Activated CD8-positive, alpha-beta memory T cell treated with anti-CD3 and anti-CD28 coated beads for 36 hours (primary cell): ENCODE measurements around the gene SCFD2. TPM values are rescaled to one million over a fixed set of nuclear protein-coding genes. Genes with fewer than 3 reads are reported as not detected.
"Not testable (repeated sequence)": the region's sequence is repeated elsewhere in the genome, so short reads cannot be mapped to it uniquely, and the experiment has no call there.

Experiments used
- CTCF ChIA-PET: fragments of 350-600 bp; sonication (Branson Sonifier 250); formaldehyde crosslinking; loops from one replicate; lab custom pipeline; 2021; ENCODE audit warnings: antibody characterized with exemption; lab: Charles Lee
- POLR2A ChIA-PET: fragments of 350-600 bp; sonication (Branson Sonifier 250); formaldehyde crosslinking; loops from one replicate; lab custom pipeline; 2021; ENCODE audit warnings: antibody characterized with exemption; lab: Charles Lee
- total RNA-seq, 2 experiments: library from RNA; stranded (reverse); gene quantifications; one replicate each; pipeline ENCODE4 v1.2.3, GENCODE V29; 2021

The SCFD2 gene
- total RNA-seq, 2 experiments from 2014 or later = 29.3 to 29.7 TPM

DNA sequence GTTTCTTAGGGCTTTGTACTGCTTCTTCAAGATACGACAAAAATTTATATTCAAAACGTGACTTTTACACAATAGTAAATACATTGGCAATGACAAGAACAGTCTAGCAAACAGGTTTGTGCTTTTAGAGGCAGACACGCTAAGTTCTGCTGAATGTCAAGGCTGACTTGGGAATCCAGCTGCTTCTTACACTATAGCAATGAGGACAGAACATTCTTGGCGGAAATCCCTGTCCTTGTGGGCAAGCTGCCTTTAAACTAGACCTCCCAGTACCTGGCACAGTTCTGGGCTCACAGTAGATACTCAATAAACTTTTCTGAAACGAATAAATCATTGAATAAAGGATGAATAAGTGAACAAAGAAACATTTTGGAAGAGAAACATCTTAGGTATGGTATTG lies 355.5 kb downstream of the SCFD2 start:
- CTCF ChIA-PET = no interaction called here
- POLR2A ChIA-PET = no interaction called here

DNA sequence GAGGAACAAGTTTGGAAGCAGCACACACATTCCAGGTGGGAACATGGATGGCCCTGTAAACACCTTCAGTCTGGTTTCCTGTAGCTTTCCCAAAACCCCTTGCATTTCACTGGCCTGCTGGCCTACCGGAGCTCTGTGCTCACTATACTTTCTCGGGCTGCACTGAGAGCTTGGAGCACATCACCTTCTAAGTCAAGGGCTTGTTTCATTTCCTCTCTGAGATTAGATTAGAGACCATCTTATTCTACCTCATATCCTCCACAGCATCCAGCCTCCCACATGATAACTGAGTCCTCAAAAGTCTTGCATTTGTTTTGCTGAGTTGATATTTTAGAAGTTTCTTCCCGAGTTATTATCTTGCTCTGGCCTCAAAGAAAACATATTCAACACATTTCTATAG lies 356.0 kb downstream of the SCFD2 start:
- CTCF ChIA-PET = no interaction called here
- POLR2A ChIA-PET = no interaction called here

DNA sequence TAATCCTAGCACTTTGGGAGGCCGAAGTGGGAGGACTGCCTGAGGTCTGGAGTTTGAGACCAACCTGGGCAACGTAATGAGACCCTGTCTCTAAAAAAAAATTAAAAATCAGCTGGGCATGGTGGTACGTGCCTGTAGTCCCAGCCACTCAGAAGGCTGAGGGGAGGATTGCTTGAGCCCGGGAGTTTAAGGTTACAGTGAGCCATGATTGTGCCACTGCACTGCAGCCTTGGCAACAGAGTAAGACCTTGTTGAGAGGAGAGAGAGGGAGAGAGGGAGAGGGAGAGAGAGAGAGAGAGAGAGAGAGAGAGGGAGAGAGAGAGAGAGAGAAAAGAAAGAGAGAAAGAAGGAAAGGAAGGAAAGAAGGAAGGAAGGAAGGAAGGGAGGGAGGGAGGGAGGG lies 358.8 kb downstream of the SCFD2 start:
- POLR2A ChIA-PET = no interaction called here
- CTCF ChIA-PET = no interaction called here

DNA sequence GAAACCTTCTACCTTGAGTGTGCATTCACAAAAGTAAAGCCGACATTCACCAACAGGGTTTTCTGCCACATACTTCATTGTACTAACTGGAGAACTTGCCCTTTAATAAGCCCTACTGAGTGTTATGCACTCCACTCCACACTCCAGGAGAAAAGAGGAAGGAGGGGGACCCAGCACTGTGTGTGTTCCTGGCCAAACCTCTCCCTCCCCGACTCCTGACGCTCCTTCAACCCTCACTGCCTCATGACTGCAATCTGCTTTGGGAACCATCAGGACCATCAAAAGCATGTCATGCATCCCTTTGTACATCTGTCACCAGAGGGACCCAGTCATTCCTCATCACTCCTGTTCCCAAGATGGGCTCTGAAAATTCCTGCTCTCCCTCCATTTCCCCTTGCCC lies 360.1 kb downstream of the SCFD2 start:
- ChIA-PET CTCF (no interaction called here), POLR2A (no interaction called here)

DNA sequence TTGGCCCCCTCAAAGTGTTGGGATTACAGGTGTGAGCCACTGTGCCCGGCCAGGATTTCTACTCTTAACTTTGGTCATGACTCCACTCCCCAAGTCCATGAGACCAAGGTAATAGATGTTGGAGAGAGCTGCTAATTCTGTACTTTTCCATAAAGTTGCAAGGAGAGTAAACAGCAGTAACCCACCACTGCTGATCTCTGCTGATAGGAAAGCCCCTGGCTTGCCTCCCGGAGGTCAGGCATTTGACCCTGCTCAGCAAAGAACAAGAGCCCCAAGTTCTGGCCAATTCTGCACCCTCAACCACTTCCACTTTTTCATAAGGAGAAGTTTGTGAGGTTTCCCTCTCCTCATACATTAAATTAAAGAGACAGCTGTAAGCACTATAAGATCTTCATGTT lies 360.7 kb downstream of the SCFD2 start:
- ChIA-PET POLR2A (no interaction called here), CTCF (no interaction called here)

DNA sequence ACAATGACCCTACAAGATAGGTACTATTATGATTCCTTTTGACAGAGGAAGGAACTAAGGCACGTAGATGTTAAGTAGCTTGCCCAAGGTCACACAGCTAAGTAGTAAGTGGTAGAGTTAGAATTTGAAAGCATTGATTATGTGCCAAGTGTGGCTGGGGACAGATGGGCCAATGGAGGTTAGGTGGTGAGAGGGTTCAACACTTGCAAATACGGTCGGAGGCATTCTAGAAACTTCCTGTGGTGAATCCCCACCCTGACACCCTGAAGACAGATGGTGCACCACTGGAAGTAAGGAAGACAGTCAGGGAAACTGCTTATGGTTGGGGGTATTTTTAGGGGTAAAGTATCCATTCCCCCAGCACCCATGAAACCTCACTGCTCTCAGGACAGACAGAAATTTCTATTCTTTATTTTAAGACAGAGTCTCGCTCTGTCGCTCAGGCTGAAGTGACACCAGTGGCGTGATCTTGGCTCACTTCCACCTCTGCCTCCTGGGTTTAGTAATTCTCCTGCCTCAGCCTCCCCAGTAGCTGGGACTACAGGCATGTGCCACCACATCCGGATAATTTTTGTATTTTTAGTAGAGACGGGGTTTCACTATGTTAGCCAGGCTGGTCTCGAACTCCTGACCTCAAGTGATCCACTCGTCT lies 361.2 kb downstream of the SCFD2 start:
- CTCF ChIA-PET = no interaction called here
- POLR2A ChIA-PET = no interaction called here

DNA sequence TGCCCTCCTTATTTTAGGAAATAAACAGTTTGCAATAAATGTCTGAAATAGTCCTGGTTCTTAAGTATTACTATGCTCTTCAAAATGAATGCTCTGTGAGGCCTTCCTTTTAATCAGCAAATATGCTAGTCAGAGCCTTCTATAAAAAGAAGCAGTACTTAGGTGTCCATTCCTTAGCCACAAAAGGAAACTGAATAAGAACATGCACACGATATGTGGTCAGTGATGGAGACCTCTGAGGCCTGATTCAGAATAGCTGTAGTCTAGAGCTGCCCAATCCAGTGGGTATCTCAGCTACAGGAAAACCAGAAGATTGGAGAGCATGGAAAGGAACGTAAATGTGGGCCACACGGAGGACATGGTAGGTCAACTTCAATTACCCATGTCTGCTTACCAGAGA lies 361.9 kb downstream of the SCFD2 start:
- POLR2A ChIA-PET = no interaction called here
- CTCF ChIA-PET = no interaction called here

DNA sequence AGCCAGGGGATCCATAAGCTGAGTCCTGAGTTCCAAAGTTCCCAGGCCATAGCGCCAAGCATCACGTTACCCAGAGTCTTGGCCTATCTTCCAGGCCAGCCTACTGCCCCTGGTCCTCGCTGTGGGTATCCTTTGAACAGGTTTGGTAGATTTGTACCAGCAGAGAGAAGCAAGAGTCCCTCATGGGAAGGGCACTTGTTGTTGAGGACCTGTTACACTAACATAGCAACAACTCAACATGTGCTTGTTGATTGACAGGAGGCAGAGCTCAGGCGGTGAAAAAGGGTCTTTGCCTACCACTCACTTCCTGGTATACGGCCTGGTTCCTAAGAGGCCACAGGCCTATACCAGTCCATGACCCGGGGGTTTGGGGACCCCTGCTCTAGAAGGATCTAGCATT lies 365.3 kb downstream of the SCFD2 start:
- POLR2A ChIA-PET = no interaction called here
- CTCF ChIA-PET = no interaction called here

DNA sequence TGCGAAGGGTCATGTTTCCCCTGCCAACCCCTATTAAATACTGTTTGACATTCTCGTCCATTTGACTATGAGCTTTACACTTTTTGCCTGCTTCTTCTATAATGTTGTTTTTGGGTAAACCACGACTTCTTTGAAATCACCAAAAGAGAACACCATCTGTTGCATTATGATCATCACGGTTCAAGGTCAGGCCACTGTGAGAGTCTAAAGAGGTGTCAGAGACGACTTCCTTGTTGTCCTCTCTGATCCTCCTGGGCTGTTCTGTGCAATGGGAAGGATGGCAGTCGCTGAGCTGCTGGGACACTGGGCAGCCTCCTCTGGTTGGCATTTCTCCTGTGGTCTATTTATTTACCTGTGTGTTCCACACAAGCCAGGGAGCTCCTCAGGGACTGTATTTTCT lies 366.2 kb downstream of the SCFD2 start:
- CTCF ChIA-PET = no interaction called here
- POLR2A ChIA-PET = no interaction called here

DNA sequence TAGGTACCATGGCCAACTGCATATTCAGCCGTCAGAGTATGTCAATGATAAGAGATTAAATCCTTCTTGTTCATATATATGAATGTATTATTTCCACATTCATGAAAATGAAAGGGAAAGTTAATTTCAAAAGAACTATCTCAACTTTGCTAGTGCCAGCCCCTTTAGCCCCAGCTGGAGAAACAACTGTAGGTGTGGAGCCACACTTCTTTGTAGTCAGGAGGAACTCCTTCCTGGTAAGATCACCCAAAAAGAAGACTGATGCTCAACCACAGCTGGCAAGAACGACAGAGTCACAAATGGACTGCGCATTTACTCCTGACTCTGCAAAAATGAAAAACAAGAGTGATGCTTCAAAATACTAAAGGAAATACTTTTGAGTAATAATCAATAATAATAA lies 367.4 kb downstream of the SCFD2 start:
- ChIA-PET POLR2A (no interaction called here), CTCF (no interaction called here)

DNA sequence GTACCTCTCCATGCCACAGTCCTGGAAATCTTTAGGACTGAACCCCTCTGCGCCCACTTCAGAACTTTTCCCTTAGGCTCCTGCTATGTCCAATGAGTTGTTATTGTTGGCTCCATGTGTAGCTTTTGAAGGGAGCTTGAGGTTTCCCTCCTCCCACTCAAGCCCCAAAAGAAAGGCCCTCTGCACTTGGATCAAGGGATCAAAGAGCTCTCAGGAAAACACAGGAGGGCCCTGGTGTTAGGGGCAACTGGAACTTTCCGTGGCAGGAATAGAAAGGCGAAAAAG lies 368.8 kb downstream of the SCFD2 start:
- ChIA-PET POLR2A (no interaction called here), CTCF (interaction anchor here (0.6 kb wide), 1 partner anchor 11 kb away, joined by 4 read pairs; no protein-coding TSS in a partner anchor)

DNA sequence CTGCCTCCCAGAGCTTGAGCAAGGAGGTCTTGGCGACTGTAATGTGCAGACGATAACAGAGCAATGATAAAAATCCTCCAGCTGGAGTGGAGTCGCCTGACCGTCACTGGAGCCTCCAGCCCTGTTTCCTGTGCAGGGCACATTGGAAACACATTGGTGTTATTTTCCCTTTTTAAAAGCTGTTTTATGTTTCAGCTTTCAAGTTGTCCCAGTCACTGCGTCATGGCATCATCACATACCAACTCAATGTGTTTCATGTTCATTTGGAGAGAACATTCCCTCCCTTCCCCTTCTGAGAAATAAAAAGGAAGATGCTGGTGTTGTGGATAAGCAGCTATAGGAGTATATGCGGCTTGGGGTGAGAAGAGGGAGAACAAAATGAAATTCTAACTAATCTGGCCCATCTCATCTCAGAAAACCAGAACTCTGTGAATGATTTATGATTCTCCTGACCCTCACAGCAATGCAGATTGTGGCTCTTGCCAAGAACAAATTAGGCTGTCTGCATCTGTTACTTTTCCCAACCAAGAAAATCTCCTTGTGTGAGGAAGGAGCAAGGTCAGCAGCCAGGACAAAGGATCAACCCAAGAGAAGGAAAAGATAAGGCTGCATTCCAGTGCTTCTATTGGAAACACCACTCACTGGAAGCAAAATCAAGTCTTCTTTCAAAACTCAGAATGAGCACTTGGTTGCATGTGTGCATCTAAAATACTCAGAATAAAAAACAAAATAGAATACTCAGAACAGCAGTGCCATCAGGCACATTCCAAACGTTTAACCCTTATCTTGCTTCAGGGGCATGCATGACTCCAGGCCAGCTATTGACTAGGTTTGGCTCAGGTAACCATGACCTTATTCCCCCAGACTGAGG lies 369.4 kb downstream of the SCFD2 start:
- CTCF ChIA-PET = no interaction called here
- POLR2A ChIA-PET = interaction anchor here (0.5 kb wide), 1 partner anchor 28 kb away, joined by 3 read pairs; no protein-coding TSS in a partner anchor

DNA sequence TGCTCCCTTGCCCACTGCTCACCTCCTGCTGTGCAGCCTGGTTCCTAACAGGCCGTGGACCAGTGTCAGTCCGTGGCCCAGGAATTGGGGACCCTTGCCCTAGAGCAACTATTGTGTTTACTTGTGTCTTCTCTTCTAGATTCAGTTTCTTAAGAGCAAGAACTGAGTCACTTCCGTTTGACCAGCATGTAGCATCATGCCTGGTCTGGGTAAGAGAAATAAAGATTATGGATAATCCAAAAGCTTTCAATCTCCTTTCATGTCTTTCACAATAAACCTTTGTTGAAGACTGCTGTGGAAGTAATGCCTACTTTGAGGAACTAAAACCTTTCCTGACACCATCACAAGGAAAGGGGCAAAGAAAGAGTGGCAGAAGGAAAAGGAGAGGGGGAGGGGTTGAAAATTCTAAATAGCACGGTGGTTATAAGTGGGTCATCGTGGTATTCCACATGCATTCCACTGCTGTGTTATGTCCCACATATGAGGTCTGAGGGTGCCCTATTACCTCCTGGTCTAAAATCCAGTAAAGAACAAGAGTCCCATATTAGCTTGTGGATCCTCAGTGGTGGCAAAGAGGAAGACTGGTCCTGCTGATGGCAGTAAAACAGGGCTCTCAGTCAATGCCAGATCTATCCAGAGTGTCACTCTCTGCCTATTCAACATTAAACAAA lies 370.4 kb downstream of the SCFD2 start:
- POLR2A ChIA-PET = no interaction called here
- CTCF ChIA-PET = no interaction called here

DNA sequence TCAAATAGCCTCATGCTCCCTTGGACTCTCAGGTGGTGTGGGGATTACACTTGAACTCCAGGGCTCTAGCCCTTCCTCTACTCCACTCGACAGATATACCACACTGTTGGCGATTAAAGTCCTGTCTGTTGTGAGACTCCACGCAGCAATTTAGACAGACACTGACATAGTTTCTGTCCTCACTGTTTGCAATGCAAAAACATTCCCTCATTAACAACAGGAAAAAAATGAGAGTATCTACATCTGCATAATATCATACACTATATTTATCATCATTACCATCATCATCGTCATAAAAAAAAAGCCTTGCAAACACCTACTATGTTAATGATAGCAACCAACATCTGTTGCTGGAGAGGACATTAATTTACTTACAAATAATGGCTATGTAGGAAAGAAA lies 371.3 kb downstream of the SCFD2 start:
- CTCF ChIA-PET = no interaction called here
- POLR2A ChIA-PET = no interaction called here

DNA sequence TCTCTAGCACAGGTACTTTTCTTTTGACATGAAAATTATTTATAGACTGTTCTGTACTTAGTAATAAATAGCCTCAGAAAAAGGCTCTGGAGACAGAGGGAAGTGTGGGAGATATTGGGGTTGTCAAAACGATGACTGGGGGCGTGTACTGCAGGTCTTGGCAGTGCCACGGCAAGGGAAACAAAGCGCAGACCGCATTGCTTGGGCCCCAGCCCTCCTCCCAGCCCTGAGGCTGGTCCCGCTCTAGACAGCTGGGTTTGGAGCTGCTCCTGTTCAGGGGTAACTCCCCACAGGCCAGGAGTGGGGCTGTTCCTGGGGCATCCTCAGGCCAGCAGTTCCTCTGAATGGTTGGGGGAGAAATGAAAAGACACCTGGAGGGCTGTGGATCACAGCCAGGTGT lies 372.1 kb downstream of the SCFD2 start:
- ChIA-PET CTCF (no interaction called here), POLR2A (no interaction called here)

DNA sequence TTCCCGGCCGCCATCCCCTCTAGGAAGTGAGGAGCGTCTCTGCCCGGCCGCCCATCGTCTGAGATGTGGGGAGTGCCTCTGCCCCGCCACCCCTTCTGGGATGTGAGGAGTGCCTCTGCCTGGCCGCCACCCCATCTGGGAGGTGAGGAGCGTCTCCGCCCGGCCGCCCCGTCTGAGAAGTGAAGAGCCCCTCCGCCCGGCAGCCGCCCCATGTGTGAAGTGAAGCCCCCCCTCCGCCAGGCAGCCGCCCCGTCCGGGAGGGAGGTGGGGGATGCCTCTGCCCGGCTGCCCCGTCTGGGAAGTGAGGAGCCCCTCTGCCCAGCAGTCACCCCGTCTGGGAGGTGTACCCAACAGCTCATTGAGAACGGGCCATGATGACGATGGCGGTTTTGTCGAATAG lies 373.3 kb downstream of the SCFD2 start:
- CTCF ChIA-PET, POLR2A ChIA-PET: not testable (repeated sequence)

DNA sequence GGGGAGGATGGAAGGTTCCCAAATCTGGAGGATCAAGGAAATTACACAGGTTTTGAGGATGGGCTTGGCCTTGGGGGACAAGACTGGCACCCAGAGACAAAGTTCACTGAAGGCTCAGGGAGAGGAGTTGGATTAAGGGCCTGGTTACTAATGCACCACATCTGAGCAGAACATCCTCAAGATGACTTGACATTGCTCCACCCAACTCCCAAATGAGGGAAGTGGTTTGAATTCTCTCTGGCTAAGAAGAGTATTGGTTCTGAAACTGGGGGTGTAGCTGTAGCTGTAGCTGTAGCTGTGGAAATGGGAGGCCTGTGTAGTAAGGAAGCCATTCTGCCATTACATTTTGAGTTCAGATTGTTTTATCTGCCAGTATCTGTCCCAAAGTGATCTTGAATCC lies 374.4 kb downstream of the SCFD2 start:
- ChIA-PET CTCF (no interaction called here), POLR2A (no interaction called here)

DNA sequence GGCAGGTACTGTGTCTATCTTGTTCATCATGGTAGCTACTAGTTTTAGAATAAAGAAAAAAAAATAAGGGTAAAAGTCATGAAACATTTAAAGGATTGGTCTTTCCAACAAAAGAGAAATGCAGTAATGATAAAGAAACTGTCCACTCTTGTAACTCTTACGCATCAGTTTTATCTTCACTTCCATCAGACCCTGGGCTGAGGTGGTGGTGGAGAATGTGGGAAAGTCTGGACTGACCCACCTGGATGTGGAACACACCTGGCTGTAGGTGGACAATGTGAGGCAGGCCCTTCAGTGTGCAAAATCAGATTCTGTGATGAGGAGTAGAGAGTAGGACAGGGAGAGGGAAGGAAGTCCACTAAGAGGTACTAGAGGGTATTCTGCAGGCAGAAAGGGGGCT lies 375.2 kb downstream of the SCFD2 start:
- ChIA-PET POLR2A (no interaction called here), CTCF (no interaction called here)

DNA sequence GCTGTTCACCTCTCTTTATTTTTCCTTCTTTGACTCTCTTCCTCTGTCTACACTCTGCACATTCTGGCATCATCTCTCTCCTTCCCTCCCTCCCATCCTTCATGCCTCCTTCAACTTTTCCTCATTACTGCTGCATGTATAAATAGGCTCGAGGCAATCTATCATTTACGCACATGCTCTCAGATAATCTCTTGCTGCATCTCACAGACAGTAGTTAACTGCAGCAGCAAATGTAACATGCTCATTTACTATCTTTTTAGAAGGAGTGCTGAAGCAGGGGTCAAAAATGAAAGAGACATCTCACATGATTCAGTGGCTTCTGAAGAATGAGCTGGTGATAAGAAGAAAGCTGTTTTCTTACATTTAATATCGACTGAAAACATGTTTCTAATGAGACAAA lies 376.0 kb downstream of the SCFD2 start:
- CTCF ChIA-PET = no interaction called here
- POLR2A ChIA-PET = no interaction called here

DNA sequence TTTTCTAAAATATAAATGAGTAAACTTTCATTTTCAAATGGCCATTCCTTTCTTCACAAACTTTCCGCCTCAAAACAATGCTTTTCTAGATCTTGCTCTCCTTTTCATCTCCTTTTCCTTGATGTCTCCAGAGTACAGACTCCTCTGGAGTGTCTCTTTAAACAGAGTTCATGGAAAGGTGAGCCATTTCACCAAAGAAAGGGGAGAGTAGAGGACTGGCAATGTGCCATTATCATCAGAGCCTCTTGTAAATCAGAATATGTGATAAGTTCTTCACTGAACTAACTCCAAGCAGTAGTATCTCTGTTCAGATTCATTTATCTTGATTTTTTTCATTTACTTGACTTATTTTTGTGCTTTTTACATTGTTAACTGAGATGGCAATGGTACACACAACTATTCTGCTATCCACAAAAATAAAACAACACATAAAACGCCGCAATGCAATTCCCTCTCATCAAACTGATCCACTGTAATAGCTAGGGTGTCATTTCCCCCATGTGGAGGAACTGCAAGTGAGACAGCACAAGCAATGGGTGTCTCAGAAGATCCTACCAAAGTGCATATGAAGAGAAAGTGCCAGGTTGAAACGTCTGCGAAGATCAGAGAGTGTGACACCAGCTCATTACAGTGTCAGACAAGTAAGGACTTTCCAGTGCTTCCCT lies 378.3 kb downstream of the SCFD2 start:
- ChIA-PET CTCF (no interaction called here), POLR2A (no interaction called here)
